ENCODE data around the gene TMEM213. TPM values are rescaled to one million over a fixed set of nuclear protein-coding genes. Genes with fewer than 3 reads are reported as not detected.

TMEM213 gene
- total and polyA plus RNA-seq, 2 of the 13 experiments (the other 11 are each of a cell fraction or from before 2014, with no cell fraction given): not detected

DNA sequence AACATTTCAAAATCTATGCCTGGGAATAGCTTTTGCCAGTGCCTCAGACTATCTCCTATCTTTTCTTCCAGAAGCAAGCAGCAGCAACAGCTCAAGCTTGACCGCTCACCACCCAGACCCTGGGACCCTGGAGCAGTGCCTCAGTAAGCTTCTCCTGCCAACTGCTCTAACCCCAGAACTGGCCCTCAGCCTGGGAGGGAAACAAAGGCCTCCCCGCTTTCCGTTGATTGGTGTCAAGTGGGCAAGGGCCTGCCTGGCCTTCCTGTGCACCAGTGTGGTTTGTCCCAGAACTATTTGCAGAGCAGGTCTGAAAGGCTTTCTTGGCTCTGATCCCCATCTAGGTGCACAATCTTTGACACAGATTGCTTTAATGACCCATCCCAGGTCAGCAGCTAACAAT is 3.5 kb downstream of the TMEM213 start:
- H3K4me3 ChIP-seq (replicated peaks in 1 of 3; ENCODE audit: insufficient read depth in 1 of 3, low read depth in 2 of 3, low read length in 3 of 3): no peak overlapping the region
- ChIA-PET POLR2A (no interaction called here), CTCF (ENCODE audit: low intra/inter-chr PET ratio, low total read pairs) (no interaction called here)
- DNase-seq (ENCODE audit: low spot score): no peak
- peaks cover 3 to 17% of the 10 kb centered on the region in 2 experiments; a peak in 2 of 5 replicates for H3K27me3 ChIP-seq (ENCODE audit: control insufficient read depth in 1 of 2, insufficient read depth in 2 of 2, low read length in 2 of 2)
- BruUV-seq (replicated peaks): no TSS peak
- H3K4me1 ChIP-seq (ENCODE audit: insufficient read depth, low read length): peaks cover 14% of the 10 kb centered on the region
- no peaks in the 10 kb centered on the region for H3K36me3 ChIP-seq (replicated peaks in 1 of 2; ENCODE audit: control insufficient read depth in 1 of 2, insufficient read depth in 2 of 2, low read length in 2 of 2)
- H4K20me1 ChIP-seq (ENCODE audit: insufficient read depth, low read length): no peaks in the 10 kb centered on the region
- TF ChIP-seq, protein P1, sequence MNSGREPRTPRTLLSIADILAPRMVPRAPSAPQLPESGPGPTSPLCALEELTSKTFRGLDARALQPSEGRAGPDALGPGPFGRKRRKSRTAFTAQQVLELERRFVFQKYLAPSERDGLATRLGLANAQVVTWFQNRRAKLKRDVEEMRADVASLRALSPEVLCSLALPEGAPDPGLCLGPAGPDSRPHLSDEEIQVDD (CRISPR knock-in tag; IDR thresholded peaks at IDR 0.05; ENCODE audit: borderline replicate concordance): no peak
- TF ChIP-seq ZNF710 (CRISPR knock-in tag; IDR thresholded peaks at IDR 0.05; ENCODE audit: borderline replicate concordance): no peak
- intact Hi-C loops (cut with micrococcal nuclease; ENCODE audit: unreplicated experiment): no loop called here
- FAIRE-seq: no peak
- no peaks in the 10 kb centered on the region for H3K9me3 ChIP-seq (ENCODE audit: low read length)
- no peak overlapping the region for H2AFZ ChIP-seq (ENCODE audit: low read length)
- no peaks in the 10 kb centered on the region for H3K79me2 ChIP-seq (ENCODE audit: insufficient read depth, low read length)
- in situ Hi-C loops (cut with HindIII; ENCODE audit: extremely low pct_ligation_motif_present, low pct_unique_long_range_greater_than_20kb): no loop called here
- 58% methylated on average over 3 of the region's 3 CpGs for WGBS (ENCODE audit: low lambda C conversion rate)
- ATAC-seq: no peak
- H3K9ac ChIP-seq (ENCODE audit: insufficient read depth, low read depth, low read length): no peak overlapping the region
- no peak overlapping the region for H3K4me2 ChIP-seq (ENCODE audit: low read depth, low read length)
- H3K27ac ChIP-seq (ENCODE audit: extremely low read length, insufficient read depth, low read length): no peak overlapping the region

GRCh38 chr7:138802706-138803105 is 4.9 kb downstream of the TMEM213 start:
- no peaks in the 10 kb centered on the region for H3K79me2 ChIP-seq (ENCODE audit: insufficient read depth, low read length)
- POLR2A ChIA-PET: no interaction called here
- intact Hi-C loops (cut with micrococcal nuclease; ENCODE audit: unreplicated experiment): no loop called here

More at GRCh38 chr7:138802706-138803105, 4.9 kb downstream of the TMEM213 start:
- CTCF ChIA-PET (ENCODE audit: low intra/inter-chr PET ratio, low total read pairs): no interaction called here
- Histone ChIP-seq H3K36me3 (replicated peaks in 1 of 2; ENCODE audit: control insufficient read depth in 1 of 2, insufficient read depth in 2 of 2, low read length in 2 of 2) (no peaks in the 10 kb centered on the region), H3K9me3 (ENCODE audit: low read length) (no peaks in the 10 kb centered on the region), H3K9ac (ENCODE audit: insufficient read depth, low read depth, low read length) (no peak overlapping the region), H3K4me2 (ENCODE audit: low read depth, low read length) (no peak overlapping the region), H3K4me1 (ENCODE audit: insufficient read depth, low read length) (peaks cover 2% of the 10 kb centered on the region; the same call in 1 of the 2 replicates), H4K20me1 (ENCODE audit: insufficient read depth, low read length) (no peaks in the 10 kb centered on the region), H3K4me3 (replicated peaks in 1 of 3; ENCODE audit: insufficient read depth in 1 of 3, low read depth in 2 of 3, low read length in 3 of 3) (no peak overlapping the region), H3K27me3 (ENCODE audit: control insufficient read depth in 1 of 2, insufficient read depth in 2 of 2, low read length in 2 of 2) (peaks cover 3 to 17% of the 10 kb centered on the region in 2 experiments; a peak in 2 of 5 replicates), H3K27ac (ENCODE audit: extremely low read length, insufficient read depth, low read length) (no peak overlapping the region), H2AFZ (ENCODE audit: low read length) (no peak overlapping the region)
- 79% methylated on average over 8 of the region's 18 CpGs for WGBS (ENCODE audit: low lambda C conversion rate)
- FAIRE-seq (no peak), DNase-seq (ENCODE audit: low spot score) (no peak), ATAC-seq (no peak)
- in situ Hi-C loops (cut with HindIII; ENCODE audit: extremely low pct_ligation_motif_present, low pct_unique_long_range_greater_than_20kb): no loop called here
- TF ChIP-seq IRX3 (CRISPR knock-in tag; IDR thresholded peaks at IDR 0.05; ENCODE audit: borderline replicate concordance, low read depth): no peak
- TF ChIP-seq CHCHD3 (CRISPR knock-in tag; IDR thresholded peaks at IDR 0.05): no peak
- TF ChIP-seq ZNF550 (CRISPR knock-in tag; IDR thresholded peaks at IDR 0.05; ENCODE audit: borderline replicate concordance): no peak
- no peak for TF ChIP-seq ZNF496 (CRISPR knock-in tag; IDR thresholded peaks at IDR 0.05; ENCODE audit: insufficient replicate concordance)
- TF ChIP-seq SRF (IDR thresholded peaks at IDR 0.05; ENCODE audit: low read depth, low read length): no peak
- no peak for TF ChIP-seq HNRNPL (IDR thresholded peaks at IDR 0.05; ENCODE audit: low read depth, low read length)
- TF ChIP-seq, protein P2, sequence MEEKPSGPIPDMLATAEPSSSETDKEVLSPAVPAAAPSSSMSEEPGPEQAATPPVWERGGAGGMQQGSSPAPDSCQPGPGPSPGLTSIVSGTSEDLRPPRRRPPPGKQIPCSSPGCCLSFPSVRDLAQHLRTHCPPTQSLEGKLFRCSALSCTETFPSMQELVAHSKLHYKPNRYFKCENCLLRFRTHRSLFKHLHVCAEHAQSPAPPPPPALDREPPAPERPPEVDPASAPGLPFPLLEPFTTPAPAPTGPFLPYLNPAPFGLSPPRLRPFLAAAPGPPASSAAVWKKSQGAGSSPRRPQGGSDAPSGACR (CRISPR knock-in tag; IDR thresholded peaks at IDR 0.05): no peak
- TF ChIP-seq, protein P3, sequence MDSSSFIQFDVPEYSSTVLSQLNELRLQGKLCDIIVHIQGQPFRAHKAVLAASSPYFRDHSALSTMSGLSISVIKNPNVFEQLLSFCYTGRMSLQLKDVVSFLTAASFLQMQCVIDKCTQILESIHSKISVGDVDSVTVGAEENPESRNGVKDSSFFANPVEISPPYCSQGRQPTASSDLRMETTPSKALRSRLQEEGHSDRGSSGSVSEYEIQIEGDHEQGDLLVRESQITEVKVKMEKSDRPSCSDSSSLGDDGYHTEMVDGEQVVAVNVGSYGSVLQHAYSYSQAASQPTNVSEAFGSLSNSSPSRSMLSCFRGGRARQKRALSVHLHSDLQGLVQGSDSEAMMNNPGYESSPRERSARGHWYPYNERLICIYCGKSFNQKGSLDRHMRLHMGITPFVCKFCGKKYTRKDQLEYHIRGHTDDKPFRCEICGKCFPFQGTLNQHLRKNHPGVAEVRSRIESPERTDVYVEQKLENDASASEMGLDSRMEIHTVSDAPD (CRISPR knock-in tag; IDR thresholded peaks at IDR 0.05): no peak
- BruUV-seq (replicated peaks): no TSS peak

Data from HepG2 (cell line).